Mammary epithelial cell (primary cell): ENCODE measurements around the gene CFAP65.

Experiments
- EZH2 ChIP-seq: IDR thresholded peaks from 2 replicates; pipeline ENCODE4 v1.6.1; 2012; ENCODE audit warnings: low read length, inconsistent platforms, borderline replicate concordance
- TF ChIP-seq, protein P1 (sequence below), 2 donors: IDR thresholded peaks in 1 of 2; conservative IDR thresholded peaks in 1 of 2; 2 replicates each; pipeline ENCODE4 v1.5.1; 2011 to 2012; ENCODE audit warnings: inconsistent platforms in 2 of 2, low read length in 2 of 2, mild to moderate bottlenecking in 2 of 2, control low read depth in 1 of 2, low read depth in 1 of 2; ENCODE audit not compliant: insufficient read depth in 1 of 2; ENCODE audit errors: extremely low read depth in 1 of 2

GRCh38 chr2:218991674-218992168 is 49.6 kb downstream of the CFAP65 start:
- TF ChIP-seq, protein P1, sequence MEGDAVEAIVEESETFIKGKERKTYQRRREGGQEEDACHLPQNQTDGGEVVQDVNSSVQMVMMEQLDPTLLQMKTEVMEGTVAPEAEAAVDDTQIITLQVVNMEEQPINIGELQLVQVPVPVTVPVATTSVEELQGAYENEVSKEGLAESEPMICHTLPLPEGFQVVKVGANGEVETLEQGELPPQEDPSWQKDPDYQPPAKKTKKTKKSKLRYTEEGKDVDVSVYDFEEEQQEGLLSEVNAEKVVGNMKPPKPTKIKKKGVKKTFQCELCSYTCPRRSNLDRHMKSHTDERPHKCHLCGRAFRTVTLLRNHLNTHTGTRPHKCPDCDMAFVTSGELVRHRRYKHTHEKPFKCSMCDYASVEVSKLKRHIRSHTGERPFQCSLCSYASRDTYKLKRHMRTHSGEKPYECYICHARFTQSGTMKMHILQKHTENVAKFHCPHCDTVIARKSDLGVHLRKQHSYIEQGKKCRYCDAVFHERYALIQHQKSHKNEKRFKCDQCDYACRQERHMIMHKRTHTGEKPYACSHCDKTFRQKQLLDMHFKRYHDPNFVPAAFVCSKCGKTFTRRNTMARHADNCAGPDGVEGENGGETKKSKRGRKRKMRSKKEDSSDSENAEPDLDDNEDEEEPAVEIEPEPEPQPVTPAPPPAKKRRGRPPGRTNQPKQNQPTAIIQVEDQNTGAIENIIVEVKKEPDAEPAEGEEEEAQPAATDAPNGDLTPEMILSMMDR (conservative IDR thresholded peaks at IDR 0.05 in 1 of 2, IDR thresholded peaks at IDR 0.05 in 1 of 2; ENCODE audit: extremely low read depth in 1 of 2, insufficient read depth in 1 of 2, low read depth in 1 of 2, low read length in 2 of 2), result no peak
- no peak for TF ChIP-seq EZH2
